Small intestine (tissue), 7 donors: ENCODE measurements around the gene THUMPD1. TPM values are rescaled to one million over a fixed set of nuclear protein-coding genes. Genes with fewer than 3 reads are reported as not detected.
"Not testable (repeated sequence)": the region's sequence is repeated elsewhere in the genome, so short reads cannot be mapped to it uniquely, and the experiment has no call there.

Experiments used
- DNase-seq, 2 donors: peaks; one replicate each; pipeline versions ENCODE4 v3.0.0 to v3.0.0-alpha.2; 2013
- FAIRE-seq: peaks from 2 replicates; lab custom pipeline; 2012; peaks lifted over from hg19 to GRCh38; lab: Jason Lieb, UNC
- H3K27ac ChIP-seq, 3 donors: one replicate each; pipeline ENCODE4 v1.5.1; 2013; ENCODE audit warnings: low read length in 2 of 3, mild to moderate bottlenecking in 2 of 3, control low read depth in 1 of 3, inconsistent platforms in 1 of 3, low read depth in 1 of 3, moderate library complexity in 1 of 3
- H3K27me3 ChIP-seq, 3 donors: one replicate each; pipeline ENCODE4 v1.6.1; 2013; ENCODE audit warnings: low read length in 3 of 3, inconsistent platforms in 1 of 3; ENCODE audit not compliant: control insufficient read depth in 3 of 3, insufficient read depth in 3 of 3
- H3K36me3 ChIP-seq, 3 donors: one replicate each; pipeline ENCODE4 v1.6.1; 2013; ENCODE audit warnings: low read length in 3 of 3, inconsistent platforms in 1 of 3, low read depth in 1 of 3, mild to moderate bottlenecking in 1 of 3, moderate library complexity in 1 of 3; ENCODE audit not compliant: control insufficient read depth in 3 of 3, insufficient read depth in 2 of 3
- H3K4me1 ChIP-seq, 3 donors: one replicate each; pipeline ENCODE4 v1.6.1; 2013; ENCODE audit warnings: low read length in 2 of 3, inconsistent platforms in 1 of 3, low read depth in 1 of 3, mild to moderate bottlenecking in 1 of 3, moderate library complexity in 1 of 3; ENCODE audit not compliant: control insufficient read depth in 3 of 3, insufficient read depth in 2 of 3
- H3K4me3 ChIP-seq, 3 donors: one replicate each; pipeline ENCODE4 v1.5.1; 2013; ENCODE audit warnings: low read length in 3 of 3, control low read depth in 1 of 3, inconsistent platforms in 1 of 3, low read depth in 1 of 3, mild to moderate bottlenecking in 1 of 3, moderate library complexity in 1 of 3
- H3K9me3 ChIP-seq, 2 donors: one replicate each; pipeline ENCODE4 v1.6.1; 2013; ENCODE audit warnings: low read depth in 1 of 2, low read length in 1 of 2; ENCODE audit not compliant: control insufficient read depth in 2 of 2, insufficient read depth in 1 of 2
- WGBS, 3 donors: extraction: QIAGEN DNeasy Blood & Tissue Kit; methylation state at CpG; one replicate each; pipeline ENCODE4 v1.1.7; 2013; 5-methylcytosine and 5-hydroxymethylcytosine counted together
- polyA plus RNA-seq, 4 donors: library from polyadenylated mRNA; stranded (reverse) in 3 of 4; unstranded in 1 of 4; fragments of 200-250 nt in 3 of 4; fragments of 120-200 nt in 1 of 4; gene quantifications; one replicate each; pipeline versions ENCODE4 v1.2.1 to v1.2.3, GENCODE V29; 2013
- donor health status: healthy with polysubstance abuse.
- donor health status: control.
- donor health status: control.
- donor health status: Bipolar disorder and iron deficiency.
- donor health status: healthy.

THUMPD1 gene
- polyA plus RNA-seq, 4 donors, result 7.6 to 43.2 (median 14.9) TPM

DNA sequence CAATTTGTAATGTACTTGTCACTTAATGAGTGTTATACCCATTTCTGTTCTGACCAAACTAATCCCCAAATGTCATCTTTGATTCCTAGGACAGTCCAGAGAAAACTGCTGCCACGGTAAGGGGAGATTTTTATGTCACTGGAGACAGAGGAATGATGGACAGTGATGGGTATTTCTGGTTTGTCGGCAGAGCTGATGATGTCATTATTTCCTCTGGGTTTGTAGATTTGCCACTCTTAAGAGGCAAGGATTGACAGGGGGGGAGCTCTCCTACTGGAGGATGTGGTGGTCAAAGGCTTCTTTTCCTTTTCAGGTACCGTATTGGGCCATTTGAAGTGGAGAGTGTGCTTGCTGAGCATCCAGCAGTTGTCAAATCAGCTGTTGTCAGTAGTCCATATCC, 12.5 kb downstream of the THUMPD1 start:
- no peak for DNase-seq
- H3K27me3 ChIP-seq, result no peaks in the 10 kb centered on the region
- no peak overlapping the region for H3K27ac ChIP-seq
- H3K4me3 ChIP-seq, result no peak overlapping the region
- FAIRE-seq, result no peak
- H3K9me3 ChIP-seq, result no peaks in the 10 kb centered on the region
- 73 to 85% (median 82%) methylated on average over 3 of the region's 3 CpGs for WGBS, 3 donors
- H3K4me1 ChIP-seq, result no peaks in the 10 kb centered on the region
- peaks cover 0 to 2% (median 0%) of the 10 kb centered on the region in 3 donors for H3K36me3 ChIP-seq

- H3K27me3 ChIP-seq, result no peaks in the 10 kb centered on the region
- no peak overlapping the region for H3K4me3 ChIP-seq
- 86 to 92% (median 87%) methylated on average over 3 of the region's 3 CpGs for WGBS, 3 donors
- peaks cover 0 to 2% (median 0%) of the 10 kb centered on the region in 3 donors for H3K36me3 ChIP-seq
- DNase-seq (no peak), FAIRE-seq (no peak)
- H3K27ac ChIP-seq, result no peak overlapping the region
- no peaks in the 10 kb centered on the region for H3K4me1 ChIP-seq
- no peaks in the 10 kb centered on the region for H3K9me3 ChIP-seq
Observed at GRCh38 chr16:20727181-20727580, 14.4 kb downstream of the THUMPD1 start.

DNA sequence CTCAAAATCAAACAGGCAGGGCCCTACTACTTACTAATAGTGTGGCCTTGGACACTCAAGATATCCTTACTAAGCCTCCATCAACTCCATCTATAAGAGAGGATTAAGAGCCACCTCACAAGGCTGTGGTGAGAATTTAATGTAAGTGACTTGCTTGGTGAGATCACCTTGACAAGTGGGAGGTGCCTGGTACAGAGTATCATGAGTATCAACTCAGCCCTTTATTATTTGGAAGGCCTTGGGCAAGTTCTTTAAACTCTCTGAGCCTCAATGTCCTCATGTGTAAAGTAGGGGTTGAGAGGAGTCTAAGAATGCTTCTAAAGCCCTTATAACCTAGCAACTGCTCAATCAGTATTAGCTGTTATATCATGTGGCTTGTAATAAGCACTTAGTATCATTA, 15.0 kb downstream of the THUMPD1 start:
- no peaks in the 10 kb centered on the region for H3K9me3 ChIP-seq
- no peaks in the 10 kb centered on the region for H3K27me3 ChIP-seq
- FAIRE-seq (no peak), DNase-seq (no peak)
- H3K27ac ChIP-seq, result no peak overlapping the region
- H3K4me3 ChIP-seq, result no peak overlapping the region
- H3K4me1 ChIP-seq, result no peaks in the 10 kb centered on the region
- peaks cover 0 to 2% (median 0%) of the 10 kb centered on the region in 3 donors for H3K36me3 ChIP-seq

DNA sequence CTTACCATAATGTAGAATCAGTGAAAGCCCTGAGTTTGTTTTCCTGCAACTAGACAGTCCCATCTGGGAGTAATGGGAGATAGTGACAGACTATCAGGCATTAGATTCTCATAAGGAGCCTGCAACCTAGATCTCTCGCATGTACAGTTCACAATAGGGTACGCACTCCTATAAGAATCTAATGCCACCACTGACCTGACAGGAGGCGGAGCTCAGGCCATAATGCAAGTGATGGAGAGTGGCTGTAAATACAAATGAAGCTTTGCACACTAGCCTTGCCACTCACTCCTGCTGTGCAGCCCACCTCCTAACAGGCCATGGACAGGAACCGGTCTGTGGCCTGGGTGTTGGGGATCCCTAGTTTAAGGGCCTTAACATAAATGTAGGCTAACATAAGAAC, 21.4 kb downstream of the THUMPD1 start:
- 95 to 96% (median 96%) methylated on average over 4 of the region's 4 CpGs for WGBS, 3 donors
- H3K27ac ChIP-seq, result no peak overlapping the region
- FAIRE-seq, result no peak
- H3K9me3 ChIP-seq, result no peaks in the 10 kb centered on the region
- DNase-seq, result no peak
- no peak overlapping the region for H3K4me3 ChIP-seq
- H3K36me3 ChIP-seq, result no peaks in the 10 kb centered on the region
- no peaks in the 10 kb centered on the region for H3K4me1 ChIP-seq
- no peaks in the 10 kb centered on the region for H3K27me3 ChIP-seq

GRCh38 chr16:20717718-20718117, 23.9 kb downstream of the THUMPD1 start:
- H3K4me1 ChIP-seq, H3K36me3 ChIP-seq, H3K9me3 ChIP-seq, H3K27ac ChIP-seq, H3K4me3 ChIP-seq, H3K27me3 ChIP-seq, DNase-seq, FAIRE-seq: not testable (repeated sequence)

DNA sequence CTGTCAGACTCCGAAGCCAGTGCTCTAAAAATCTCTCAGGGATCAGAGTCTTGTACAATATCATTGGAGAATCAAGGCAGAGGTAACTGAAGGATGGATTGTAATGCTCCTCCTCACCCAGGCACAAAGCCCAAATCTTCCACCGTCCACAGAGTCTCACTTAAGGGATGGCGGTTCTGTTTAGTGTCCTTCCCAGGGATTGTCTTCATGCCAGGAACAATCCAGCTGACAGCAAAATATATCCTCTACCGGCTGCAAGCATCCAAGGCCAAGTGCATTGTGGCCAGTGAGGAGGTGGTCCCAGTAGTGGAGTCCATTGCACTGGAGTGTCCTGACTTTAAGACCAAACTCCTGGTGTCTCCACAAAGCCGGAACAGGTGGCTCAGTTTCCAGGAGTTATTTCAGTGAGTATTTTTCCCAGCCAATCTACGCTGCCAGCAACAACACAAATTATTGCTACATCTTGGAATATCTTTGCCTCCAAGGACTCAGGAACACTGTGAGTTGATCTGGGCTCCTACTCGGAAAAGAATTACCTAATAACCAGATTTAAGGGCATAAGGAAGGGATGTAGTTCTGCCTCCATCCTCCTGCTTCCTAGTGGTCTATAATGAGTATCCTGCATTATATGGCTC, 30.2 kb downstream of the THUMPD1 start:
- no peak overlapping the region for H3K4me3 ChIP-seq
- H3K27ac ChIP-seq, result no peak overlapping the region
- FAIRE-seq, result no peak

DNA sequence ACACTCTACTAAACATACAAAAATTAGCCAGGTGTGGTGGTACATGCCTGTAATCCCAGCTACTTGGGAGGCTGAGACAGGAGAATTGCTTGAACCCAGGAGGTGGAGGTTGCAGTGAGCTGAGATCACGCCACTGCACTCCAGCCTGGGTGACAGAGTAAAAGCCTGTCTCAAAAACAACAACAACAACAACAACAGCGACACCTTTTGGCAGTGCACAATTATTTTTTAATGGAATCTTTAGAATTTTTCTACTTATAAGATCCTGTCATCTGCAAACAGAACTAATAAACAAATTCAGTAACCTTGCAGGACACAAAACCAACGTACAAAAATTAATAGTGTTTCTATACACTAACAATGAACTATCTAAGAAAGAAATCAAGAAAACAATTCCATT, 33.5 kb downstream of the THUMPD1 start:
- not testable (repeated sequence) for H3K4me1 ChIP-seq, H3K36me3 ChIP-seq, H3K9me3 ChIP-seq, H3K4me3 ChIP-seq, H3K27ac ChIP-seq, H3K27me3 ChIP-seq
- DNase-seq (peak; percentile 26 to 38), FAIRE-seq (peak; percentile 33)
- 20 to 33% (median 26%) methylated on average over 3 of the region's 3 CpGs for WGBS, 3 donors

More for the DNA sequence above, 30.2 kb downstream of the THUMPD1 start:
- Histone ChIP-seq H3K27me3 (no peaks in the 10 kb centered on the region), H3K36me3 (no peaks in the 10 kb centered on the region), H3K9me3 (peaks cover 0 to 3% of the 10 kb centered on the region in 2 donors), H3K4me1 (no peaks in the 10 kb centered on the region)
- no peak for DNase-seq
- 85 to 93% (median 87%) methylated on average over 7 of the region's 7 CpGs for WGBS, 3 donors

DNA sequence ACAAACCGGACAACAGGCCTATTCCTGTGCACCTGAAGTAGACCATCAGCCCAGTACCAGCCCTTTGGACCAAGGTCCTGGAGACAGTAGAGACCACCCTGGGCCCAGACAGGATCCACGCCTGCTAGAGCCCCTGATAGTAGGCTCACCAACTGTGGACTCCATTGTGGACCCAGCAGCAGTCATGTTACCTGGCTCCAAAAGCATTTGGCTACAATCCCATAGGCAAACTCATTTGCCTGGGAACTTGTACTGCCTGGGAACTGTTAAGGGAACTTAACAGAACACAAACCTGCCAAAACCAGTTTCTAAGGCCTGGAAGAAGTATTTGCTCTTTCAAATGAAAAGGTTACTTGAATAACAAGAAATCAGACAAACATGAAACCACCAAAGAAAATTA, 34.2 kb downstream of the THUMPD1 start:
- WGBS, 3 donors, result 86 to 94% (median 92%) methylated on average over 2 of the region's 2 CpGs
- peaks cover 0 to 3% of the 10 kb centered on the region in 2 donors for H3K9me3 ChIP-seq
- H3K4me1 ChIP-seq, result no peaks in the 10 kb centered on the region
- no peak overlapping the region for H3K4me3 ChIP-seq
- FAIRE-seq, result no peak
- H3K27me3 ChIP-seq, result no peaks in the 10 kb centered on the region
- H3K27ac ChIP-seq, result no peak overlapping the region
- no peaks in the 10 kb centered on the region for H3K36me3 ChIP-seq
- no peak for DNase-seq

DNA sequence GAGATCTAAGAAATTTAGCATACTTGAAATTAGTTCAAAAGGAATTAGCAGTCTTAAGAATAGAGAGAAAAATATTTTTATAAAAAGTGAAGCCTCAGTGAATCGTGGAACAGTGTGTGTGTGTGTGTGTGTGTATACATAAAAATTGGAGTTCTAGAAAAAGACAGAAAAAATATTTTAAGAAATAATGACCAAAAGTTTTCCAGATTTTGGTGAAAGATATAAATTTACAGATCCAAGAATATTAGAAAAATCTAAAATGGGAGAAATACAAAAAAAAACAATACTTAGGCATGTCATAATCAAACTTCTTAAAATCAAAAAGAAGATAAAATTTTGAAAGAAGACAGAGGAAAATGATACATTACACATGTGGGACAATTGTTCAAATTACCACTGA, 35.6 kb downstream of the THUMPD1 start:
- not testable (repeated sequence) for H3K27me3 ChIP-seq, DNase-seq, H3K4me3 ChIP-seq, H3K27ac ChIP-seq, H3K4me1 ChIP-seq, H3K36me3 ChIP-seq, H3K9me3 ChIP-seq
- 80 to 94% (median 93%) methylated on average over 1 of the region's 1 CpG for WGBS, 3 donors
- FAIRE-seq, result peak; percentile 67
